K562 (cell line): Measurements from ENCODE around the gene LMAN2. TPM values are rescaled to one million over a fixed set of nuclear protein-coding genes. Genes with fewer than 3 reads are reported as not detected.

Experiments
- FUS ChIP-seq: fragments of 200-400 bp; formaldehyde crosslinking; optimal IDR thresholded peaks from 2 replicates; pipeline ENCODE3; 2017; ENCODE audit warnings: low read depth, low read length
- NFIC ChIP-seq: fragments of 450-650 bp; IDR thresholded peaks from 2 replicates; pipeline ENCODE4 v1.6.1; 2017; ENCODE audit warnings: mild to moderate bottlenecking, inconsistent platforms
- RBM34 ChIP-seq: fragments of 200-400 bp; formaldehyde crosslinking; IDR thresholded peaks from 2 replicates; pipeline ENCODE4 v1.6.1; 2018; ENCODE audit warnings: low read length, borderline replicate concordance; ENCODE audit not compliant: insufficient read depth
- SP1 ChIP-seq: sonication (generic); formaldehyde crosslinking; IDR thresholded peaks from 2 replicates; pipeline ENCODE4 v1.8.1; 2022; ENCODE audit warnings: mild to moderate bottlenecking, missing genetic modification reagents
- TCF7 ChIP-seq: sonication (generic); IDR thresholded peaks from 2 replicates; pipeline ENCODE4 v1.6.1; 2016; ENCODE audit warnings: antibody characterized with exemption, borderline replicate concordance
- ZNF165 ChIP-seq: fragments of 250-450 bp; sonication (Bioruptor Pico); IDR thresholded peaks from 2 replicates; pipeline ENCODE4 v1.4.0; 2020; ENCODE audit warnings: borderline replicate concordance
- polyA plus RNA-seq, 8 experiments: library from polyadenylated mRNA; depleted of rRNA in 4 of 8; stranded (reverse) in 5 of 8; unstranded in 3 of 8; fragments of >200 nt; fragmentation: Nextera tagmentation in 2 of 8; fragmentation: Illumina TruSeq in 1 of 8; extraction: Ambion mirVana in 2 of 8; extraction: Trizol in 1 of 8; gene quantifications; 2 replicates each; pipeline versions ENCODE4 v1.2.1 to v1.2.3, GENCODE V29; 2011 to 2014; ENCODE audit warnings: inconsistent platforms in 1 of 8, missing spikeins in 1 of 8
- total RNA-seq, 7 experiments: library from RNA; depleted of rRNA in 6 of 7; stranded (reverse); fragments of >200 nt in 6 of 7; fragmentation: Illumina TruSeq in 2 of 7; extraction: Trizol in 2 of 7; gene quantifications; 2 replicates each; pipeline versions ENCODE4 v1.2.1 to v1.2.3, GENCODE V29; 2011 to 2021; ENCODE audit warnings: low replicate concordance in 1 of 7
- TF ChIP-seq, protein P1 (sequence below): fragments of 450-650 bp; IDR thresholded peaks from 2 replicates; pipeline ENCODE4 v1.6.1; 2016; ENCODE audit warnings: mild to moderate bottlenecking, moderate library complexity
- TF ChIP-seq, protein P2 (sequence below): fragments of 450-650 bp; formaldehyde crosslinking; IDR thresholded peaks from 2 replicates; pipeline ENCODE4 v1.4.0; 2020; ENCODE audit warnings: mild to moderate bottlenecking, moderate library complexity
- TF ChIP-seq, protein P3 (sequence below): fragments of 450-650 bp; conservative IDR thresholded peaks from 2 replicates; pipeline ENCODE4 v1.6.1; 2016; ENCODE audit warnings: missing genetic modification characterization, low read depth, mild to moderate bottlenecking, missing compliant biosample characterization, moderate library complexity
- TF ChIP-seq, protein P4 (sequence below): IDR thresholded peaks from 2 replicates; pipeline ENCODE4 v1.6.1; 2012; ENCODE audit warnings: low read depth, low read length, improper control_type of control experiment, borderline replicate concordance

The LMAN2 gene
- total and polyA plus RNA-seq, 9 of the 15 experiments (the other 6 are each of a cell fraction or from before 2014, with no cell fraction given): 2.7 to 254 (median 136) TPM

DNA sequence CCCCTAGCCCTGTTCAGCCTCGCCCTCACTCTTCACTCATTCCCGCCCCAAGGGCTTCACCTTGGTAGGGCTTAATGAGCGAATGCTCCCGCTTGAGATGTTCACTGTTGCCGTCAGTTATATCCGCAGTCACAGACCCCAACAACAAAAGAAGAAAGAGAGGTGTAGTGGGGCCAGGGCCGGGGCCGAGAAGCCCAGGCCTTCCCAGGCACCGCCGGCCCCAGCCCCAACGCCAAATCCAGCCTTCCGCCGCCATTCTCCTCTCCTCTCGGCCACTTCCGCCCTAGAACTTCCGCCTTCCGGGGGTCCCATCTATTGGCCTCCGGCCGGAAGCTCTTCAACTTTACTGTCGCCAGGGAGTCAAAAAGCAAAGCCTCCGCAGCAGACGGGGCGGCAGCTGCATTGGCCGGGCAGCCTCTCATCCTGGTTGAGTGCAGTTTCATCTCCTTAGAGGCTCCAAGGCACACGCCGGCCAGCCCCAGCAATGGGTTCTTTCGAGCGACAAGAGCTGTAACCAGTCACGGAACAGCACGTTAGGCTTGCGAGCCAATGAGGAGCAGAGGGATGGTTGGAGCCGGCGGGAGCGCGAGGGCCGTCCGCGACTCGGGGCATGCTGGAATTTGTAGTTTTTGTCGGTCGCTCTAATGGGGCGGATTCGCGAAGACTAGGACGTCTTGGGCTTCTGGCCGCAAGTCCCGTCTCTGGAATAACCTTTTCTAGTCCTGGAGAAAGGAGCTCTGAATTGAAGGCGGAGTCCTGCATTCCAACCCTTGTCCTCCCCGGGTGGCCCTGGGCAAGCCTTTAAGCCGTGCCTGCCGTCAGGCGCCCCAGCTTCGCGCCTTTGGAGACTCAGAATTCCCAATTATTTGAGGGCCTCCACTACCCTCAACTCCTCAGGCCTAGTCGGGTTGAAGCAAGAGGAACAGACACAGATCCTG is at the start of gene LMAN2 (continued):
- TF ChIP-seq, protein P1, sequence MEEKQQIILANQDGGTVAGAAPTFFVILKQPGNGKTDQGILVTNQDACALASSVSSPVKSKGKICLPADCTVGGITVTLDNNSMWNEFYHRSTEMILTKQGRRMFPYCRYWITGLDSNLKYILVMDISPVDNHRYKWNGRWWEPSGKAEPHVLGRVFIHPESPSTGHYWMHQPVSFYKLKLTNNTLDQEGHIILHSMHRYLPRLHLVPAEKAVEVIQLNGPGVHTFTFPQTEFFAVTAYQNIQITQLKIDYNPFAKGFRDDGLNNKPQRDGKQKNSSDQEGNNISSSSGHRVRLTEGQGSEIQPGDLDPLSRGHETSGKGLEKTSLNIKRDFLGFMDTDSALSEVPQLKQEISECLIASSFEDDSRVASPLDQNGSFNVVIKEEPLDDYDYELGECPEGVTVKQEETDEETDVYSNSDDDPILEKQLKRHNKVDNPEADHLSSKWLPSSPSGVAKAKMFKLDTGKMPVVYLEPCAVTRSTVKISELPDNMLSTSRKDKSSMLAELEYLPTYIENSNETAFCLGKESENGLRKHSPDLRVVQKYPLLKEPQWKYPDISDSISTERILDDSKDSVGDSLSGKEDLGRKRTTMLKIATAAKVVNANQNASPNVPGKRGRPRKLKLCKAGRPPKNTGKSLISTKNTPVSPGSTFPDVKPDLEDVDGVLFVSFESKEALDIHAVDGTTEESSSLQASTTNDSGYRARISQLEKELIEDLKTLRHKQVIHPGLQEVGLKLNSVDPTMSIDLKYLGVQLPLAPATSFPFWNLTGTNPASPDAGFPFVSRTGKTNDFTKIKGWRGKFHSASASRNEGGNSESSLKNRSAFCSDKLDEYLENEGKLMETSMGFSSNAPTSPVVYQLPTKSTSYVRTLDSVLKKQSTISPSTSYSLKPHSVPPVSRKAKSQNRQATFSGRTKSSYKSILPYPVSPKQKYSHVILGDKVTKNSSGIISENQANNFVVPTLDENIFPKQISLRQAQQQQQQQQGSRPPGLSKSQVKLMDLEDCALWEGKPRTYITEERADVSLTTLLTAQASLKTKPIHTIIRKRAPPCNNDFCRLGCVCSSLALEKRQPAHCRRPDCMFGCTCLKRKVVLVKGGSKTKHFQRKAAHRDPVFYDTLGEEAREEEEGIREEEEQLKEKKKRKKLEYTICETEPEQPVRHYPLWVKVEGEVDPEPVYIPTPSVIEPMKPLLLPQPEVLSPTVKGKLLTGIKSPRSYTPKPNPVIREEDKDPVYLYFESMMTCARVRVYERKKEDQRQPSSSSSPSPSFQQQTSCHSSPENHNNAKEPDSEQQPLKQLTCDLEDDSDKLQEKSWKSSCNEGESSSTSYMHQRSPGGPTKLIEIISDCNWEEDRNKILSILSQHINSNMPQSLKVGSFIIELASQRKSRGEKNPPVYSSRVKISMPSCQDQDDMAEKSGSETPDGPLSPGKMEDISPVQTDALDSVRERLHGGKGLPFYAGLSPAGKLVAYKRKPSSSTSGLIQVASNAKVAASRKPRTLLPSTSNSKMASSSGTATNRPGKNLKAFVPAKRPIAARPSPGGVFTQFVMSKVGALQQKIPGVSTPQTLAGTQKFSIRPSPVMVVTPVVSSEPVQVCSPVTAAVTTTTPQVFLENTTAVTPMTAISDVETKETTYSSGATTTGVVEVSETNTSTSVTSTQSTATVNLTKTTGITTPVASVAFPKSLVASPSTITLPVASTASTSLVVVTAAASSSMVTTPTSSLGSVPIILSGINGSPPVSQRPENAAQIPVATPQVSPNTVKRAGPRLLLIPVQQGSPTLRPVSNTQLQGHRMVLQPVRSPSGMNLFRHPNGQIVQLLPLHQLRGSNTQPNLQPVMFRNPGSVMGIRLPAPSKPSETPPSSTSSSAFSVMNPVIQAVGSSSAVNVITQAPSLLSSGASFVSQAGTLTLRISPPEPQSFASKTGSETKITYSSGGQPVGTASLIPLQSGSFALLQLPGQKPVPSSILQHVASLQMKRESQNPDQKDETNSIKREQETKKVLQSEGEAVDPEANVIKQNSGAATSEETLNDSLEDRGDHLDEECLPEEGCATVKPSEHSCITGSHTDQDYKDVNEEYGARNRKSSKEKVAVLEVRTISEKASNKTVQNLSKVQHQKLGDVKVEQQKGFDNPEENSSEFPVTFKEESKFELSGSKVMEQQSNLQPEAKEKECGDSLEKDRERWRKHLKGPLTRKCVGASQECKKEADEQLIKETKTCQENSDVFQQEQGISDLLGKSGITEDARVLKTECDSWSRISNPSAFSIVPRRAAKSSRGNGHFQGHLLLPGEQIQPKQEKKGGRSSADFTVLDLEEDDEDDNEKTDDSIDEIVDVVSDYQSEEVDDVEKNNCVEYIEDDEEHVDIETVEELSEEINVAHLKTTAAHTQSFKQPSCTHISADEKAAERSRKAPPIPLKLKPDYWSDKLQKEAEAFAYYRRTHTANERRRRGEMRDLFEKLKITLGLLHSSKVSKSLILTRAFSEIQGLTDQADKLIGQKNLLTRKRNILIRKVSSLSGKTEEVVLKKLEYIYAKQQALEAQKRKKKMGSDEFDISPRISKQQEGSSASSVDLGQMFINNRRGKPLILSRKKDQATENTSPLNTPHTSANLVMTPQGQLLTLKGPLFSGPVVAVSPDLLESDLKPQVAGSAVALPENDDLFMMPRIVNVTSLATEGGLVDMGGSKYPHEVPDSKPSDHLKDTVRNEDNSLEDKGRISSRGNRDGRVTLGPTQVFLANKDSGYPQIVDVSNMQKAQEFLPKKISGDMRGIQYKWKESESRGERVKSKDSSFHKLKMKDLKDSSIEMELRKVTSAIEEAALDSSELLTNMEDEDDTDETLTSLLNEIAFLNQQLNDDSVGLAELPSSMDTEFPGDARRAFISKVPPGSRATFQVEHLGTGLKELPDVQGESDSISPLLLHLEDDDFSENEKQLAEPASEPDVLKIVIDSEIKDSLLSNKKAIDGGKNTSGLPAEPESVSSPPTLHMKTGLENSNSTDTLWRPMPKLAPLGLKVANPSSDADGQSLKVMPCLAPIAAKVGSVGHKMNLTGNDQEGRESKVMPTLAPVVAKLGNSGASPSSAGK: peak; percentile 53
- TF ChIP-seq, protein P2, sequence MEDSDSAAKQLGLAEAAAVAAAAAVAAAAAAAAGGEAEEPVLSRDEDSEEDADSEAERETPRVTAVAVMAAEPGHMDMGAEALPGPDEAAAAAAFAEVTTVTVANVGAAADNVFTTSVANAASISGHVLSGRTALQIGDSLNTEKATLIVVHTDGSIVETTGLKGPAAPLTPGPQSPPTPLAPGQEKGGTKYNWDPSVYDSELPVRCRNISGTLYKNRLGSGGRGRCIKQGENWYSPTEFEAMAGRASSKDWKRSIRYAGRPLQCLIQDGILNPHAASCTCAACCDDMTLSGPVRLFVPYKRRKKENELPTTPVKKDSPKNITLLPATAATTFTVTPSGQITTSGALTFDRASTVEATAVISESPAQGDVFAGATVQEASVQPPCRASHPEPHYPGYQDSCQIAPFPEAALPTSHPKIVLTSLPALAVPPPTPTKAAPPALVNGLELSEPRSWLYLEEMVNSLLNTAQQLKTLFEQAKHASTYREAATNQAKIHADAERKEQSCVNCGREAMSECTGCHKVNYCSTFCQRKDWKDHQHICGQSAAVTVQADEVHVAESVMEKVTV (CRISPR knock-in tag): no peak
- no peak for TF ChIP-seq RBM34
- TF ChIP-seq FUS: no peak
- TF ChIP-seq, protein P3, sequence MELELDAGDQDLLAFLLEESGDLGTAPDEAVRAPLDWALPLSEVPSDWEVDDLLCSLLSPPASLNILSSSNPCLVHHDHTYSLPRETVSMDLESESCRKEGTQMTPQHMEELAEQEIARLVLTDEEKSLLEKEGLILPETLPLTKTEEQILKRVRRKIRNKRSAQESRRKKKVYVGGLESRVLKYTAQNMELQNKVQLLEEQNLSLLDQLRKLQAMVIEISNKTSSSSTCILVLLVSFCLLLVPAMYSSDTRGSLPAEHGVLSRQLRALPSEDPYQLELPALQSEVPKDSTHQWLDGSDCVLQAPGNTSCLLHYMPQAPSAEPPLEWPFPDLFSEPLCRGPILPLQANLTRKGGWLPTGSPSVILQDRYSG: no peak
- peak; percentile 91 for TF ChIP-seq SP1
- peak; percentile 51; the same call in 1 of the 2 replicates for TF ChIP-seq TCF7
- TF ChIP-seq ZNF165 (CRISPR knock-in tag): 0 out of 2 replicates have a peak, but pooled peaks have one; percentile 31
- TF ChIP-seq NFIC: peak; percentile 49
- TF ChIP-seq, protein P4, sequence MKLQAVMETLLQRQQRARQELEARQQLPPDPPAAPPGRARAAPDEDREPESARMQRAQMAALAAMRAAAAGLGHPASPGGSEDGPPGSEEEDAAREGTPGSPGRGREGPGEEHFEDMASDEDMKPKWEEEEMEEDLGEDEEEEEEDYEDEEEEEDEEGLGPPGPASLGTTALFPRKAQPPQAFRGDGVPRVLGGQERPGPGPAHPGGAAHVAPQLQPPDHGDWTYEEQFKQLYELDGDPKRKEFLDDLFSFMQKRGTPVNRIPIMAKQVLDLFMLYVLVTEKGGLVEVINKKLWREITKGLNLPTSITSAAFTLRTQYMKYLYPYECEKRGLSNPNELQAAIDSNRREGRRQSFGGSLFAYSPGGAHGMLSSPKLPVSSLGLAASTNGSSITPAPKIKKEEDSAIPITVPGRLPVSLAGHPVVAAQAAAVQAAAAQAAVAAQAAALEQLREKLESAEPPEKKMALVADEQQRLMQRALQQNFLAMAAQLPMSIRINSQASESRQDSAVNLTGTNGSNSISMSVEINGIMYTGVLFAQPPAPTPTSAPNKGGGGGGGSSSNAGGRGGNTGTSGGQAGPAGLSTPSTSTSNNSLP: no peak
